IMR-90 (cell line): ENCODE data around the gene CELA2A. TPM values are rescaled to one million over a fixed set of nuclear protein-coding genes. Genes with fewer than 3 reads are reported as not detected.

Experiments
- ATAC-seq: fragments of 200-7000 bp; cut with Tn5 transposase; 2 replicates; pipeline ENCODE4 v1.9.1; 2020; ENCODE audit warnings: low read depth, mild to moderate bottlenecking, moderate library complexity
- BruUV-seq: library from RNA; stranded (reverse); fragments of 400-500 nt; replicated peaks from 2 replicates; lab custom pipeline; 2021; lab: Mats Ljungman, UMichigan
- CTCF ChIA-PET: fragments of 300-600 bp; formaldehyde crosslinking; extraction: SDS; loops from one replicate; lab custom pipeline; 2021; ENCODE audit warnings: antibody characterized with exemption; lab: Yijun Ruan, JAX
- POLR2A ChIA-PET: fragments of 300-600 bp; sonication (Branson Sonifier 250); formaldehyde crosslinking; loops from one replicate; lab custom pipeline; 2022; ENCODE audit warnings: antibody characterized with exemption; ENCODE audit not compliant: unreplicated experiment; lab: Charles Lee
- DNase-seq: peaks from one replicate; pipeline ENCODE4 v3.0.0; 2013
- H2AFZ ChIP-seq: replicated peaks from 2 replicates; pipeline ENCODE3; 2013; ENCODE audit warnings: low read length, mild to moderate bottlenecking; ENCODE audit not compliant: poor library complexity
- H2AK5ac ChIP-seq: 2 replicates; pipeline ENCODE4 v1.6.1; 2013; ENCODE audit warnings: low read depth, low read length, inconsistent platforms
- H2AK9ac ChIP-seq: replicated peaks from 2 replicates; pipeline ENCODE3; 2013; ENCODE audit warnings: mild to moderate bottlenecking, low read depth, low read length, moderate library complexity; ENCODE audit not compliant: poor library complexity
- H2BK120ac ChIP-seq: 2 replicates; pipeline ENCODE4 v1.6.1; 2013; ENCODE audit warnings: low read depth, low read length, inconsistent platforms
- H2BK15ac ChIP-seq: 3 replicates; pipeline ENCODE4 v1.6.1; 2013; ENCODE audit warnings: low read depth, low read length, inconsistent platforms
- H2BK20ac ChIP-seq: 2 replicates; pipeline ENCODE4 v1.6.1; 2013; ENCODE audit warnings: low read depth, mild to moderate bottlenecking, inconsistent platforms, low read length, moderate library complexity
- H2BK5ac ChIP-seq: 2 replicates; pipeline ENCODE4 v1.6.1; 2013; ENCODE audit warnings: mild to moderate bottlenecking, low read depth, low read length, inconsistent platforms; ENCODE audit not compliant: poor library complexity, severe bottlenecking
- H3K14ac ChIP-seq: replicated peaks from 2 replicates; pipeline ENCODE4 v1.6.1; 2013; ENCODE audit warnings: low read depth, low read length, inconsistent platforms
- H3K18ac ChIP-seq: 2 replicates; pipeline ENCODE4 v1.6.1; 2013; ENCODE audit warnings: low read depth, low read length, control low read depth
- H3K23ac ChIP-seq: 2 replicates; pipeline ENCODE4 v1.6.1; 2013; ENCODE audit warnings: low read depth, low read length, inconsistent platforms
- H3K27ac ChIP-seq: 2 replicates; pipeline ENCODE4 v1.5.1; 2013; ENCODE audit warnings: mild to moderate bottlenecking, control low read depth, low read length; ENCODE audit not compliant: insufficient read depth
- H3K27me3 ChIP-seq: 2 replicates; pipeline ENCODE4 v1.6.1; 2013; ENCODE audit warnings: low read length; ENCODE audit not compliant: control insufficient read depth, insufficient read depth
- H3K36me3 ChIP-seq: 2 replicates; pipeline ENCODE4 v1.6.1; 2013; ENCODE audit warnings: low read length, mixed read lengths; ENCODE audit not compliant: control insufficient read depth, insufficient read depth
- H3K4ac ChIP-seq: 2 replicates; pipeline ENCODE4 v1.6.1; 2013; ENCODE audit warnings: low read depth, low read length, inconsistent platforms
- H3K4me1 ChIP-seq: 2 replicates; pipeline ENCODE4 v1.6.1; 2013; ENCODE audit warnings: low read length, mixed read lengths; ENCODE audit not compliant: control insufficient read depth, insufficient read depth
- H3K4me2 ChIP-seq: 2 replicates; pipeline ENCODE4 v1.6.1; 2013; ENCODE audit warnings: low read depth, mild to moderate bottlenecking, control low read depth, low read length, moderate library complexity
- H3K4me3 ChIP-seq: 2 replicates; pipeline ENCODE4 v1.5.1; 2013; ENCODE audit warnings: low read depth, mild to moderate bottlenecking, control low read depth, low read length, moderate library complexity; ENCODE audit not compliant: insufficient read depth
- H3K56ac ChIP-seq: 2 replicates; pipeline ENCODE4 v1.6.1; 2013; ENCODE audit warnings: low read length, inconsistent platforms; ENCODE audit not compliant: insufficient read depth; ENCODE audit errors: extremely low read depth
- H3K79me1 ChIP-seq, 2 experiments: 2 replicates each; pipeline ENCODE4 v1.6.1; 2013; ENCODE audit warnings: low read length in 2 of 2, inconsistent platforms in 1 of 2, low read depth in 1 of 2
- H3K9ac ChIP-seq: 2 replicates; pipeline ENCODE4 v1.6.1; 2013; ENCODE audit warnings: low read depth, low read length, control low read depth
- H3K9me1 ChIP-seq: 2 replicates; pipeline ENCODE4 v1.6.1; 2013; ENCODE audit warnings: low read length, inconsistent platforms; ENCODE audit not compliant: insufficient read depth
- H3K9me3 ChIP-seq: 2 replicates; pipeline ENCODE4 v1.6.1; 2013; ENCODE audit warnings: low read length; ENCODE audit not compliant: control insufficient read depth, insufficient read depth
- H4K20me1 ChIP-seq: 2 replicates; pipeline ENCODE4 v1.6.1; 2013; ENCODE audit warnings: low read length, inconsistent platforms; ENCODE audit not compliant: insufficient read depth
- H4K5ac ChIP-seq: 2 replicates; pipeline ENCODE4 v1.6.1; 2013; ENCODE audit warnings: mild to moderate bottlenecking, low read depth, low read length, control low read depth
- H4K8ac ChIP-seq, 2 experiments: 2 replicates each; pipeline ENCODE4 v1.6.1; 2013; ENCODE audit warnings: low read depth in 2 of 2, low read length in 2 of 2, control low read depth in 1 of 2, inconsistent platforms in 1 of 2
- H4K91ac ChIP-seq: 2 replicates; pipeline ENCODE4 v1.6.1; 2013; ENCODE audit warnings: low read depth, low read length, inconsistent platforms; ENCODE audit not compliant: insufficient read depth
- BHLHE40 ChIP-seq: fragments of 150-350 bp; IDR thresholded peaks from 2 replicates; pipeline ENCODE4 v1.6.1; 2016; ENCODE audit warnings: mild to moderate bottlenecking, low read depth, low read length
- CEBPB ChIP-seq: IDR thresholded peaks from 2 replicates; pipeline ENCODE4 v1.6.1; 2012; ENCODE audit warnings: low read depth, low read length, improper control_type of control experiment
- CHD1 ChIP-seq: IDR thresholded peaks from 2 replicates; pipeline ENCODE4 v1.6.1; 2012; ENCODE audit warnings: low read depth, low read length, improper control_type of control experiment
- CTCF ChIP-seq: conservative IDR thresholded peaks from 2 replicates; pipeline ENCODE4 v1.5.1; 2012; ENCODE audit warnings: mild to moderate bottlenecking, low read depth, low read length, improper control_type of control experiment
- FOS ChIP-seq: fragments of 150-350 bp; IDR thresholded peaks from 2 replicates; pipeline ENCODE4 v1.6.1; 2016; ENCODE audit warnings: low read depth, low read length
- MAFK ChIP-seq: IDR thresholded peaks from 2 replicates; pipeline ENCODE4 v1.6.1; 2012; ENCODE audit warnings: low read depth, low read length, improper control_type of control experiment
- MAZ ChIP-seq: IDR thresholded peaks from 2 replicates; pipeline ENCODE4 v1.6.1; 2012; ENCODE audit warnings: low read depth, mild to moderate bottlenecking, low read length, improper control_type of control experiment, moderate library complexity, borderline replicate concordance
- MXI1 ChIP-seq: IDR thresholded peaks from 2 replicates; pipeline ENCODE4 v1.6.1; 2012; ENCODE audit warnings: low read depth, mild to moderate bottlenecking, low read length, moderate library complexity, borderline replicate concordance
- NFE2L2 ChIP-seq: fragments of 150-350 bp; IDR thresholded peaks from 2 replicates; pipeline ENCODE4 v1.6.1; 2016; ENCODE audit warnings: low read depth, mild to moderate bottlenecking, low read length
- POLR2A ChIP-seq: IDR thresholded peaks from 2 replicates; pipeline ENCODE4 v1.6.1; 2012; ENCODE audit warnings: mild to moderate bottlenecking, low read depth, low read length
- RAD21 ChIP-seq: IDR thresholded peaks from 2 replicates; pipeline ENCODE4 v1.6.1; 2012; ENCODE audit warnings: low read length, improper control_type of control experiment
- RCOR1 ChIP-seq: IDR thresholded peaks from 2 replicates; pipeline ENCODE4 v1.6.1; 2012; ENCODE audit warnings: mild to moderate bottlenecking, low read length, improper control_type of control experiment; ENCODE audit not compliant: insufficient replicate concordance
- RFX5 ChIP-seq: IDR thresholded peaks from 2 replicates; pipeline ENCODE4 v1.8.0; 2012; ENCODE audit warnings: low read depth, mild to moderate bottlenecking, low read length, moderate library complexity
- SMC3 ChIP-seq: fragments of 150-350 bp; IDR thresholded peaks from 2 replicates; pipeline ENCODE4 v1.6.1; 2016; ENCODE audit warnings: low read depth, mild to moderate bottlenecking, antibody characterized with exemption, low read length, moderate library complexity
- USF2 ChIP-seq: fragments of 150-350 bp; IDR thresholded peaks from 2 replicates; pipeline ENCODE4 v1.6.1; 2017; ENCODE audit warnings: mild to moderate bottlenecking, antibody characterized with exemption, low read length, low read depth
- WGBS, 2 experiments: methylation state at CpG; one replicate each; pipeline versions ENCODE4 v1.1.5 to v1.1.7; 2013; ENCODE audit warnings: missing lambda C conversion rate in 2 of 2; ENCODE audit not compliant: insufficient read length in 1 of 2; ENCODE audit errors: extremely low coverage in 2 of 2; 5-methylcytosine and 5-hydroxymethylcytosine counted together
- dilution Hi-C: fragments of 300-500 bp; cut with HindIII; formaldehyde crosslinking; loops from one replicate; pipeline ENCODE4 v1.14.3; 2018; ENCODE audit warnings: low sequenced_read_pairs; ENCODE audit not compliant: unreplicated experiment
- in situ Hi-C: fragments of 300-500 bp; cut with MboI; formaldehyde crosslinking; loops from 3 replicates; pipeline ENCODE4 v1.14.3; 2019; ENCODE audit warnings: low sequenced_read_pairs, inconsistent platforms, mixed read lengths
- intact Hi-C: fragments of 100-400 bp; cut with micrococcal nuclease; formaldehyde crosslinking; loops from 2 replicates; pipeline ENCODE4 v1.10.0; 2022
- polyA plus RNA-seq, 3 experiments: library from polyadenylated mRNA; depleted of rRNA; stranded (reverse); fragments of >200 nt; gene quantifications; 2 replicates each; pipeline ENCODE4 v1.2.3, GENCODE V29; 2012; ENCODE audit warnings: low replicate concordance in 1 of 3
- total RNA-seq: library from RNA; depleted of rRNA; stranded (reverse); fragments of >200 nt; gene quantifications from 2 replicates; pipeline ENCODE4 v1.2.3, GENCODE V29; 2012
- TF ChIP-seq, protein P1 (sequence below): fragments of 150-350 bp; IDR thresholded peaks from 2 replicates; pipeline ENCODE4 v1.6.1; 2016; ENCODE audit warnings: low read depth, mild to moderate bottlenecking, low read length, moderate library complexity, borderline replicate concordance

CELA2A gene
- total and polyA plus RNA-seq, 2 of the 4 experiments (the other 2 are of a cell fraction): not detected

DNA sequence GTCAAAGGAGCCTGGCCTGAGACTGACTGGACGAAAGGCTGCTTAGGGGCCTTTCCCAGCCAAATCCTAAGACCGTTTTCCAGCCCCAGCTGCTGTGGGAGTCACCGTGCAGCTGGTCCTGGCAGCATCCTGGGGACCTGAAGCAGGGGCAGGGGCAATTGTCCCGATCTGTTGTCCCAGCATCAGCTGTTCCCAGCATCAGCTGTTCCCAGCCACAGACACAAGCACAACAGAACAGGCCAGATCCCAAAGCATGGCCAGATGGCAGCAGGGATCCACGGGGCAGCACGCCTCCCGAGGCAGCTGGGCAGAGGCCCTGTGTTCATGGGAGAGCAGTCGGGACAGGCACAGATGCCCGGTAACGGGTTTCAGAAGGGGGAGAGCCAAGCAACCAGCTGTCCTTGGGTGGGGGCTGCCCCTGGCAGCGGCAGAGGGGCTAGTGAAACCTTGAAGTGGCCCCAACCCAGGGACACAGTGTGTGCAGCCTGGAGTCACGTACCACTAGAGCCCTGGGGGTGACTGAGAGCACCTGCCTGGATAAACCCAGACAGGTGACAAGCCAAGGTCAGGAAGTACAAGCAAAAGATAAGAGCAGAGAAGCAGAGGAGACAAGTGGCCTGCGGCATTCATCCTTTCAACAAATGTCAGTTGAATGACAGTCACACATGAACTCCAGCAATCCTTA is 32.7 kb downstream of the CELA2A start:
- Histone ChIP-seq H3K23ac (no peak overlapping the region), H3K18ac (no peak overlapping the region), H3K56ac (no peak overlapping the region), H4K5ac (no peak overlapping the region), H2AK5ac (no peak overlapping the region), H2AFZ (no peak overlapping the region), H3K9me1 (no peaks in the 10 kb centered on the region), H3K9ac (no peak overlapping the region), H3K4me2 (no peak overlapping the region), H3K79me1 (no peaks in the 10 kb centered on the region), H2AK9ac (no peak overlapping the region), H4K20me1 (no peaks in the 10 kb centered on the region), H3K36me3 (peaks cover 8% of the 10 kb centered on the region), H2BK15ac (no peak overlapping the region), H4K91ac (no peak overlapping the region), H3K4me1 (no peaks in the 10 kb centered on the region), H3K27ac (no peak overlapping the region), H3K9me3 (no peaks in the 10 kb centered on the region), H4K8ac (no peak overlapping the region), H3K27me3 (no peaks in the 10 kb centered on the region), H3K4ac (no peak overlapping the region), H3K4me3 (no peak overlapping the region), H2BK20ac (no peak overlapping the region), H2BK5ac (no peak overlapping the region), H3K14ac (no peak overlapping the region), H2BK120ac (no peak overlapping the region)
- TF ChIP-seq POLR2A: no peak
- no peak for TF ChIP-seq CHD1
- no peak for TF ChIP-seq CTCF
- TF ChIP-seq, protein P1, sequence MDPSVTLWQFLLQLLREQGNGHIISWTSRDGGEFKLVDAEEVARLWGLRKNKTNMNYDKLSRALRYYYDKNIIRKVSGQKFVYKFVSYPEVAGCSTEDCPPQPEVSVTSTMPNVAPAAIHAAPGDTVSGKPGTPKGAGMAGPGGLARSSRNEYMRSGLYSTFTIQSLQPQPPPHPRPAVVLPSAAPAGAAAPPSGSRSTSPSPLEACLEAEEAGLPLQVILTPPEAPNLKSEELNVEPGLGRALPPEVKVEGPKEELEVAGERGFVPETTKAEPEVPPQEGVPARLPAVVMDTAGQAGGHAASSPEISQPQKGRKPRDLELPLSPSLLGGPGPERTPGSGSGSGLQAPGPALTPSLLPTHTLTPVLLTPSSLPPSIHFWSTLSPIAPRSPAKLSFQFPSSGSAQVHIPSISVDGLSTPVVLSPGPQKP: no peak
- no peak for TF ChIP-seq FOS
- no peak for TF ChIP-seq USF2
- TF ChIP-seq CEBPB: no peak
- no peak for TF ChIP-seq NFE2L2
- no peak for TF ChIP-seq MXI1
- no peak for TF ChIP-seq RAD21
- no peak for TF ChIP-seq MAZ
- no peak for TF ChIP-seq SMC3
- no peak for TF ChIP-seq RFX5
- no peak for TF ChIP-seq MAFK
- no peak for TF ChIP-seq RCOR1
- no peak for TF ChIP-seq BHLHE40
- CTCF ChIA-PET: no interaction called here
- dilution Hi-C loops (no loop called here), intact Hi-C loops (no loop called here), in situ Hi-C loops (no loop called here)
- 90% methylated on average over 2 of the region's 13 CpGs; no CpG with 5 or more reads in 1 of the 2 experiments for WGBS, 2 experiments
- DNase-seq (no peak), ATAC-seq (no peak)
- POLR2A ChIA-PET: no interaction called here
- BruUV-seq: no TSS peak
